ENCODE data around the gene TEC. TPM values are rescaled to one million over a fixed set of nuclear protein-coding genes. Genes with fewer than 3 reads are reported as not detected.

Gene TEC
- total RNA-seq, 1 experiment from 2014 or later, result 0.67 TPM

DNA sequence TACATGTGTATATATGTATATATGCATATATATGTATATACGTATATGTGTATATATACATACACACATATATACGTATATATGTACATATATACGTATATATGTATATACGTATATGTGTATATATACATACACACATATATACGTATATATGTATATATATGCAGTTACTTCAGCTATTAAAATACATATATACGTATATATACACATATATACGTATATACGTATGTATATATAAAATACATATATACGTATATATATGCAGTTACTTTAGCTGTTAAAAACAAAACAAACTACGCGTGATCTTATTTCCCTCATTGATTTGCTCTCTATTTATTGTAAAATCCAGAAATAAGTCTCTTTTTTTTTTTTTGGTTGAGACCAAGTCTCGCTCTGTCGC lies 149.5 kb downstream of the TEC start:
- TF ChIP-seq POLR2AphosphoS5 (IDR thresholded peaks at IDR 0.05; ENCODE audit: low read depth, low read length) (no peak), SIN3A (IDR thresholded peaks at IDR 0.05; ENCODE audit: borderline replicate concordance, insufficient read depth, low read depth, low read length) (no peak), TCF7L2 (IDR thresholded peaks at IDR 0.05; ENCODE audit: low read depth, low read length) (no peak)
- TF ChIP-seq, protein P1, sequence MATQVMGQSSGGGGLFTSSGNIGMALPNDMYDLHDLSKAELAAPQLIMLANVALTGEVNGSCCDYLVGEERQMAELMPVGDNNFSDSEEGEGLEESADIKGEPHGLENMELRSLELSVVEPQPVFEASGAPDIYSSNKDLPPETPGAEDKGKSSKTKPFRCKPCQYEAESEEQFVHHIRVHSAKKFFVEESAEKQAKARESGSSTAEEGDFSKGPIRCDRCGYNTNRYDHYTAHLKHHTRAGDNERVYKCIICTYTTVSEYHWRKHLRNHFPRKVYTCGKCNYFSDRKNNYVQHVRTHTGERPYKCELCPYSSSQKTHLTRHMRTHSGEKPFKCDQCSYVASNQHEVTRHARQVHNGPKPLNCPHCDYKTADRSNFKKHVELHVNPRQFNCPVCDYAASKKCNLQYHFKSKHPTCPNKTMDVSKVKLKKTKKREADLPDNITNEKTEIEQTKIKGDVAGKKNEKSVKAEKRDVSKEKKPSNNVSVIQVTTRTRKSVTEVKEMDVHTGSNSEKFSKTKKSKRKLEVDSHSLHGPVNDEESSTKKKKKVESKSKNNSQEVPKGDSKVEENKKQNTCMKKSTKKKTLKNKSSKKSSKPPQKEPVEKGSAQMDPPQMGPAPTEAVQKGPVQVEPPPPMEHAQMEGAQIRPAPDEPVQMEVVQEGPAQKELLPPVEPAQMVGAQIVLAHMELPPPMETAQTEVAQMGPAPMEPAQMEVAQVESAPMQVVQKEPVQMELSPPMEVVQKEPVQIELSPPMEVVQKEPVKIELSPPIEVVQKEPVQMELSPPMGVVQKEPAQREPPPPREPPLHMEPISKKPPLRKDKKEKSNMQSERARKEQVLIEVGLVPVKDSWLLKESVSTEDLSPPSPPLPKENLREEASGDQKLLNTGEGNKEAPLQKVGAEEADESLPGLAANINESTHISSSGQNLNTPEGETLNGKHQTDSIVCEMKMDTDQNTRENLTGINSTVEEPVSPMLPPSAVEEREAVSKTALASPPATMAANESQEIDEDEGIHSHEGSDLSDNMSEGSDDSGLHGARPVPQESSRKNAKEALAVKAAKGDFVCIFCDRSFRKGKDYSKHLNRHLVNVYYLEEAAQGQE (IDR thresholded peaks at IDR 0.05; ENCODE audit: insufficient read depth in 1 of 2, low read depth in 2 of 2, low read length in 1 of 2), result no peak
- TF ChIP-seq, protein P2, sequence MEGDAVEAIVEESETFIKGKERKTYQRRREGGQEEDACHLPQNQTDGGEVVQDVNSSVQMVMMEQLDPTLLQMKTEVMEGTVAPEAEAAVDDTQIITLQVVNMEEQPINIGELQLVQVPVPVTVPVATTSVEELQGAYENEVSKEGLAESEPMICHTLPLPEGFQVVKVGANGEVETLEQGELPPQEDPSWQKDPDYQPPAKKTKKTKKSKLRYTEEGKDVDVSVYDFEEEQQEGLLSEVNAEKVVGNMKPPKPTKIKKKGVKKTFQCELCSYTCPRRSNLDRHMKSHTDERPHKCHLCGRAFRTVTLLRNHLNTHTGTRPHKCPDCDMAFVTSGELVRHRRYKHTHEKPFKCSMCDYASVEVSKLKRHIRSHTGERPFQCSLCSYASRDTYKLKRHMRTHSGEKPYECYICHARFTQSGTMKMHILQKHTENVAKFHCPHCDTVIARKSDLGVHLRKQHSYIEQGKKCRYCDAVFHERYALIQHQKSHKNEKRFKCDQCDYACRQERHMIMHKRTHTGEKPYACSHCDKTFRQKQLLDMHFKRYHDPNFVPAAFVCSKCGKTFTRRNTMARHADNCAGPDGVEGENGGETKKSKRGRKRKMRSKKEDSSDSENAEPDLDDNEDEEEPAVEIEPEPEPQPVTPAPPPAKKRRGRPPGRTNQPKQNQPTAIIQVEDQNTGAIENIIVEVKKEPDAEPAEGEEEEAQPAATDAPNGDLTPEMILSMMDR (IDR thresholded peaks at IDR 0.05), result no peak
- ChIA-PET CTCF (no interaction called here), POLR2A (no interaction called here)
- Histone ChIP-seq H3K36me3 (ENCODE audit: control insufficient read depth, insufficient read depth, low read length) (no peaks in the 10 kb centered on the region), H3K9me3 (ENCODE audit: control insufficient read depth, insufficient read depth, low read depth, low read length) (no peaks in the 10 kb centered on the region), H3K4me3 (ENCODE audit: low read depth in 2 of 2, low read length in 2 of 2) (no peak overlapping the region), H3K27ac (ENCODE audit: low read length) (no peak overlapping the region), H3K27me3 (ENCODE audit: control insufficient read depth, insufficient read depth, low read length) (no peaks in the 10 kb centered on the region), H3K4me1 (ENCODE audit: control insufficient read depth, insufficient read depth, low read length) (no peaks in the 10 kb centered on the region)
- BruUV-seq (replicated peaks), result no TSS peak
- intact Hi-C loops (cut with micrococcal nuclease; ENCODE audit: unreplicated experiment), result loop anchor here (10.0 kb wide), 1 partner anchor 375 kb away; the partner anchor contains the start of gene ZAR1
- ATAC-seq (no peak), DNase-seq (ENCODE audit: low read depth, low spot score) (no peak)
- in situ Hi-C loops (cut with HindIII; ENCODE audit: low pct_unique_long_range_greater_than_20kb, low sequenced_read_pairs), result no loop called here

DNA sequence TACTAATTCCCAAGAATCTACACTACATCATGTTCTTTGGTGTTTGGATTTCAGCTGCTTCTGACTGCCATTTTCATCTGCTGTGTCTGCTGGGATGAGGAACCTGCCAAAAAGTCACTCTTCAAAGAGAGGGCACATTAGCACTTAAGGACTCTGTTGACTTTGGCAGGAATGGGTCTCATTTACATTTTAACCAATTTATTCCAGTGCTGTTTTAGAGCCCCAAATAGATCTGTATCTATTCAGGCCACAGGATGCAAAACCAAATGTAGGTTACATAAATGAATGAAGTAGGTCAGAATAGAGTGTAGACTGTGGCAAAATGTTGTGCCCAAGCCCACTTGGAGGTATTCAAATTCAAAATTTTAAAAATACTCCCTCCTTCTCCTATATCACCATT lies 150.0 kb downstream of the TEC start:
- no peak for ATAC-seq
- intact Hi-C loops (cut with micrococcal nuclease; ENCODE audit: unreplicated experiment) (loop anchor here (10.0 kb wide), 1 partner anchor 375 kb away; the partner anchor contains the start of gene ZAR1), in situ Hi-C loops (cut with HindIII; ENCODE audit: low pct_unique_long_range_greater_than_20kb, low sequenced_read_pairs) (no loop called here)
- TF ChIP-seq SIN3A (IDR thresholded peaks at IDR 0.05; ENCODE audit: borderline replicate concordance, insufficient read depth, low read depth, low read length) (no peak), POLR2AphosphoS5 (IDR thresholded peaks at IDR 0.05; ENCODE audit: low read depth, low read length) (no peak), TCF7L2 (IDR thresholded peaks at IDR 0.05; ENCODE audit: low read depth, low read length) (no peak)
- TF ChIP-seq, protein P1 (IDR thresholded peaks at IDR 0.05; ENCODE audit: insufficient read depth in 1 of 2, low read depth in 2 of 2, low read length in 1 of 2), result no peak
- TF ChIP-seq, protein P2 (IDR thresholded peaks at IDR 0.05), result no peak
- no peaks in the 10 kb centered on the region for H3K9me3 ChIP-seq (ENCODE audit: control insufficient read depth, insufficient read depth, low read depth, low read length)
- no peaks in the 10 kb centered on the region for H3K4me1 ChIP-seq (ENCODE audit: control insufficient read depth, insufficient read depth, low read length)
- no peak for DNase-seq (ENCODE audit: low read depth, low spot score)
- CTCF ChIA-PET, result no interaction called here
- no peaks in the 10 kb centered on the region for H3K27me3 ChIP-seq (ENCODE audit: control insufficient read depth, insufficient read depth, low read length)
- no peak overlapping the region for H3K4me3 ChIP-seq (ENCODE audit: low read depth in 2 of 2, low read length in 2 of 2)
- POLR2A ChIA-PET, result no interaction called here
- no peak overlapping the region for H3K27ac ChIP-seq (ENCODE audit: low read length)
- no TSS peak for BruUV-seq (replicated peaks)
- H3K36me3 ChIP-seq (ENCODE audit: control insufficient read depth, insufficient read depth, low read length), result no peaks in the 10 kb centered on the region

All from Panc1 (cell line).